ENCODE data around the gene DDN.

DDN gene

DNA sequence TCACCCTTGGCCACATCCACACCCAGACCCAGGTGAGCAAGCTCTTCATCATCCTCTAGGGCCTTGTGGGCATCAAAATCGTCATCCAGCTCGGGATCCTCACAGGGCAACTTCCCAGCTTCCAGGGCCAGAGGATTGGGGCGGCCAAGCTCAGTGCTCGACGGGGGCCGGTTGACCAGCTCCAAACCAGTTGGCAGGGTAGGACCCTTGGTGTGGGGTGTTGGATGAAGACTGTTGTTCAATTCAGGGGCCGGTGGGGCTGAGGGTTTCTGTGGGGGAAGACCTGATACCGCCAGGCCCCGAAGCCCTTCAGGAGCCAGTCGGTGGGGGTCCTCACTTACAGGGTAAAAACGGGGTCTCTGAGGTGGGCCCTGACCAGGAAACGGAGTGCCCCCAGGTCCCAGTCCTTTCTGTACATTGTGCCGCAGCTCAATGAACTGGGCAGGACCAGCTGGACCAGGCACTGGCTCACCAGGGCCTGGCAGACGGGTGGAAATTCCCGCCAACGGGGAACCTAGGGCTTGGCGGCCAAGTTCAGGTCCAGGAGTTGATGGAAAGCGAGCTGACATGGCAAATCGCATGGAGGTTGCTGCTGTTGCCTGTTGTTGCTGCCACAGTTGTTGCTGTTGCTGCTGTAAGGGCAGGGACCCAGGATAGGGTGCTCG, 39.2 kb upstream of the DDN start:
- H3K36me3 ChIP-seq (ENCODE audit: control insufficient read depth, insufficient read depth, low read length): peaks cover 75% of the 10 kb centered on the region
- H3K9ac ChIP-seq (ENCODE audit: low read depth, low read length): no peak overlapping the region
- H3K27me3 ChIP-seq (ENCODE audit: control insufficient read depth, insufficient read depth, low read length): no peaks in the 10 kb centered on the region
- H3K9me3 ChIP-seq (ENCODE audit: control insufficient read depth, insufficient read depth, low read length): no peaks in the 10 kb centered on the region
- H3K4me1 ChIP-seq (ENCODE audit: control insufficient read depth, insufficient read depth, low read length): no peaks in the 10 kb centered on the region
- no peak overlapping the region for H3K4me3 ChIP-seq (ENCODE audit: low read depth, low read length)

DNA sequence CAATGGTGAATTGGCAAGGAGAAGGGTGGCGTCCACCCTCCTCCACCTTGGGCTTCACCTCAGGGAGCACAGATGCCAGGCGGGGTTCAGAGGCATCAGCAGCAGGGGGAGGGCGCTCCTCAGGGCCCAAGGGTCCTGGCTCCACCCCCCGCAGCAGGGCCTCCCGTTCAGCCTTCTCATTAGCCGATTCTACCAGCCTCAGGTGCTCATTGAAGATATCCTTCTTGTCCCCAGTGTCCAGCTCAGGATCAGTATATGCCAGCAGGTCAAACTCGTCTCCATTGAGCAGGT, 38.7 kb upstream of the DDN start:
- H3K4me1 ChIP-seq (ENCODE audit: control insufficient read depth, insufficient read depth, low read length): no peaks in the 10 kb centered on the region
- H3K4me3 ChIP-seq (ENCODE audit: low read depth, low read length): no peak overlapping the region
- H3K9ac ChIP-seq (ENCODE audit: low read depth, low read length): no peak overlapping the region
- H3K36me3 ChIP-seq (ENCODE audit: control insufficient read depth, insufficient read depth, low read length): peaks cover 75% of the 10 kb centered on the region
- no peaks in the 10 kb centered on the region for H3K9me3 ChIP-seq (ENCODE audit: control insufficient read depth, insufficient read depth, low read length)
- H3K27me3 ChIP-seq (ENCODE audit: control insufficient read depth, insufficient read depth, low read length): no peaks in the 10 kb centered on the region

DNA sequence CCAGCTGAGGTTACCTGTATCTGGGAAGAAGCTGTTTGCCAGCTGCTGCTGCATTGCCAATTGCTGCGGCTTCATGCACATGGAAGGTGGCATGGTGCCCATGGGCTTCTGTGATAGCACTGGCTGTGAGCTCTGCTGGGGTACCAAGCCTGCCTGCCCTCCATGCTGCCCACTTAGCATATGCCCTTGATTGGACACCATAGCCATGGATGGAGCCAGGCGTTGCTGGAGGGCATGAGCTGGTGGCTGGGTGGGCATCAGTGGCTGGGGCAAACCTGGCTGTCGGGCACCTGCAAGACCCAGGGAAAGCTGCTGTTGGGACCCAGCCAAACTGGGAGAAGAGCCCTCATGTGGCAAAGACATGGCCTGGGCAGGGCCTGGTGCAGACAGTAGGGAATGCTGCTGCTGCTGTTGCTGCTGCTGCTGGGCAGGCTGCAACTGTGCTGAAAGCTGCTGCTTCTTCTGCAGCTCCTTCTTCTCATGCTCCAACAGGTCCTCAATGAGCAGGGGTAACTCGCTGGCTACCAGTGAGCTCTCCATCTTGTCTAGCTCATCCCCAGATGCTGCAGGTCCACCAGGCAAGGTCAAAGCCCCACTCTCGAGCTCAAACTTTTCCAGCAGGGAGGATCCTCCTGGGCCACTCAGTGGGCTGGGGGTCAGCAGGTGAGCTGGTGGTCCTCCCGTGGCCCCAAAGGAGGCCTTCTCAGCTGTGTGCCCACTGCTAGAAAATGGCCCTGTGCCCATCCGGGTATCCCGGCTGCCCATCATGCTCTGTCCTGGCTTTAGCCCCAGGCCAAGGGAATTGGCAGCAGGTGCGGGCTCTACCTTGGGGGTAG, 38.2 kb upstream of the DDN start:
- Histone ChIP-seq H3K36me3 (ENCODE audit: control insufficient read depth, insufficient read depth, low read length) (peaks cover 75% of the 10 kb centered on the region), H3K9ac (ENCODE audit: low read depth, low read length) (no peak overlapping the region), H3K4me3 (ENCODE audit: low read depth, low read length) (no peak overlapping the region), H3K27me3 (ENCODE audit: control insufficient read depth, insufficient read depth, low read length) (no peaks in the 10 kb centered on the region), H3K4me1 (ENCODE audit: control insufficient read depth, insufficient read depth, low read length) (no peaks in the 10 kb centered on the region), H3K9me3 (ENCODE audit: control insufficient read depth, insufficient read depth, low read length) (no peaks in the 10 kb centered on the region)

DNA sequence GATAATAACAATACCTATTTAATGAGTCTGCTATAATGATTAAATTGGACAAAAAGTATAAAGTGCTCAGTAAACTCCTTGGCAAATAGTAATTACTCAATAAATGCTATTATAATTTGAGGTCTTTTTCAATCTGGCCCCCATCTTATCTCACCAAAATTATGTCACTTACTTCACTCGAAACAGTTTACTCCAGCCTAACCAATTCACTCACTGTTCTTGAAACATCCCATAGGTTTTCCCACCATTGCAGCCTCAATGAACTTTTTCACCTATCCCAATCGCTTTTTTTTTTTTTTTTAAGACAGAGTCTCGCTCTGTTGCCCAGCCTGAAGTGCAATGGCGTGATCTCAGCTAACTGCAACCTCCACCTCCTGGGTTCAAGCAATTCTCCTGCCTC, 36.9 kb upstream of the DDN start:
- Histone ChIP-seq H3K9ac (ENCODE audit: low read depth, low read length) (no peak overlapping the region), H3K4me3 (ENCODE audit: low read depth, low read length) (no peak overlapping the region), H3K36me3 (ENCODE audit: control insufficient read depth, insufficient read depth, low read length) (peaks cover 75% of the 10 kb centered on the region), H3K4me1 (ENCODE audit: control insufficient read depth, insufficient read depth, low read length) (no peaks in the 10 kb centered on the region), H3K9me3 (ENCODE audit: control insufficient read depth, insufficient read depth, low read length) (no peaks in the 10 kb centered on the region), H3K27me3 (ENCODE audit: control insufficient read depth, insufficient read depth, low read length) (no peaks in the 10 kb centered on the region)

DNA sequence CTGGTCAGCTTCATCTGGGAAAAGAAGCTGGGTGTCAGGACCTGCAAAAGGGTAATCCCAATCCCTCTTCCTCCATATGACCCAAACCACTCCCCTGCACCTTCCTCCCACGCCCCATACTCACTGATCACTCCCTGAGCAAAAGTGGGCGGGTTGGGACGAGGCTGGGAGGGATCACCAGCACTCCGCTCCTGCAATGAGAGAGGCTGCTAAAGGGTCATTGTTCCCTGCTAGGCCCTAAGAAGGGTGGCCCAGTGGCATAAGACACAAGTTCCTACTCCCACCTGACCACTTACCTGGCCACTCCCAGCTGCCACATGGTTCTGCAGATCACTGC, 35.1 kb upstream of the DDN start:
- no peak overlapping the region for H3K4me3 ChIP-seq (ENCODE audit: low read depth, low read length)
- no peaks in the 10 kb centered on the region for H3K9me3 ChIP-seq (ENCODE audit: control insufficient read depth, insufficient read depth, low read length)
- no peaks in the 10 kb centered on the region for H3K4me1 ChIP-seq (ENCODE audit: control insufficient read depth, insufficient read depth, low read length)
- no peaks in the 10 kb centered on the region for H3K27me3 ChIP-seq (ENCODE audit: control insufficient read depth, insufficient read depth, low read length)
- no peak overlapping the region for H3K9ac ChIP-seq (ENCODE audit: low read depth, low read length)
- H3K36me3 ChIP-seq (ENCODE audit: control insufficient read depth, insufficient read depth, low read length): peaks cover 73% of the 10 kb centered on the region

DNA sequence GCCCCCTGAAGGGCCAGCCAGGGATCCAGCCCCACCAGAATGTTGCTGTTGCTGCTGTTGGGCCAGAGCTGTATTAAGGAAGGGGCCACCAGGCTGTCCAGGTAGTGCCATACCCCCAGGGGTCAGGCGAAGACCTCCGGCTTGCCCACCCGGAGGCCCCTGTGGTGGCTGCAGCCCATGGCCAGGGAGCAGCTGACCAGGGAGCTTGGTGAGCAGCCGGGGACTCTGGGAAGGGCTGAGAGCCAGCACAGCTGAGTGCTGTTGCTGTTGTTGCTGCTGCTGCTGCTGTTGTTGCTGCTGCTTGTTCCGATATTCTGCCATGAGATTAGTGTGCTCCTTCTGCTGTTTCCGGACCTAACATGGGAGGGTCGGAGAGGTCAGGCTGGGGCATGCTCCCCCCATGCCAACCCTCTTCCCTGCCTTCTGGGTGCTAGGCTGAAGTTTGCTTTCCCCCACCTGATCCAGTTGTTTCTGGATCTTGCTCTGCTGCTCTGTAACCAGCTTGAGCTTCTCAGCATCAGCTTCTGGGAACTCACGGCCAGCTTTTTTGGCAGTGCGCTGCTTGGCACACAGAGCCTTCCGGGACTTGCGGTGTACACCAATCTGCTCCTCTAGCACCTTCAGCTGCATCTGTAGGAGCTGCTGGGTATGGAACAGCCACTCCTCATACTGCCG, 34.6 kb upstream of the DDN start:
- Histone ChIP-seq H3K4me3 (ENCODE audit: low read depth, low read length) (no peak overlapping the region), H3K9ac (ENCODE audit: low read depth, low read length) (no peak overlapping the region), H3K36me3 (ENCODE audit: control insufficient read depth, insufficient read depth, low read length) (peaks cover 73% of the 10 kb centered on the region), H3K27me3 (ENCODE audit: control insufficient read depth, insufficient read depth, low read length) (no peaks in the 10 kb centered on the region), H3K4me1 (ENCODE audit: control insufficient read depth, insufficient read depth, low read length) (no peaks in the 10 kb centered on the region), H3K9me3 (ENCODE audit: control insufficient read depth, insufficient read depth, low read length) (no peaks in the 10 kb centered on the region)

DNA sequence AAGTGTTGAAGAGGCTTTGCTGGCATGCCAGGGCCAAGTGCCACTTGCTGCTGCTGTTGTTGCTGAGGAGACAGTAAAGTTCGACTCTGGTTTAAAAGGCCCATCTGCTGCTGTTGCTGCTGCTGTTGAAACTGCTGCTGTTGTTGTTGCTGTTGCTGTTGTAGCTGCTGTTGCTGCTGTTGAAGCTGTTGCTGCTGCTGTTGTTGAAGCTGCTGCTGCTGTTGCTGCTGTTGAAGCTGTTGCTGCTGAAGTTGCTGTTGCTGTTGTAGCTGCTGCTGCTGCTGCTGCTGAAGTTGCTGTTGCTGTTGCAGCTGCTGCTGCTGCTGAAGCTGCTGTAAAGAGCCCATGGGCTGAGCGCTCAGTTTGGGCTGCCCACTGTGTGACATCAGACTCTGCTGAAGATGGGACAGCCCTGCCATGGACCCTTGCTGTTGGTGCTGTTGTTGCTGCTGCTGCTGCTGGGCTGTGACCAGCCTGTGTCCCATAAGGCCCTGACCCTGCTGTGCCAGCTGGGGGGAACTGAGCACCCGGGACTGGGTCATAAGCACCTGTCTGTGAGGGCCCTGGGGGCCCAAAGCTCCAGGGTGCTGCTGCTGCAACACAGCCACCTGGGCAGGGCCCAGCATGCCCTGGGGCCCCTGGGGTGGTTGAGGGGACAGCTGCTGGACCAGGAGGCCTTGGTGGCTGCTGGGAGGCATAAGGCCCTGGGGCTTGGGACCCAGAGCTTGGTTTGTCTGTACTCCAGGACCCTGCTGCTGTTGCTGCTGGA, 33.7 kb upstream of the DDN start:
- no peaks in the 10 kb centered on the region for H3K27me3 ChIP-seq (ENCODE audit: control insufficient read depth, insufficient read depth, low read length)
- no peaks in the 10 kb centered on the region for H3K4me1 ChIP-seq (ENCODE audit: control insufficient read depth, insufficient read depth, low read length)
- H3K36me3 ChIP-seq (ENCODE audit: control insufficient read depth, insufficient read depth, low read length): peaks cover 72% of the 10 kb centered on the region
- no peak overlapping the region for H3K9ac ChIP-seq (ENCODE audit: low read depth, low read length)
- H3K9me3 ChIP-seq (ENCODE audit: control insufficient read depth, insufficient read depth, low read length): no peaks in the 10 kb centered on the region
- H3K4me3 ChIP-seq (ENCODE audit: low read depth, low read length): no peak overlapping the region

DNA sequence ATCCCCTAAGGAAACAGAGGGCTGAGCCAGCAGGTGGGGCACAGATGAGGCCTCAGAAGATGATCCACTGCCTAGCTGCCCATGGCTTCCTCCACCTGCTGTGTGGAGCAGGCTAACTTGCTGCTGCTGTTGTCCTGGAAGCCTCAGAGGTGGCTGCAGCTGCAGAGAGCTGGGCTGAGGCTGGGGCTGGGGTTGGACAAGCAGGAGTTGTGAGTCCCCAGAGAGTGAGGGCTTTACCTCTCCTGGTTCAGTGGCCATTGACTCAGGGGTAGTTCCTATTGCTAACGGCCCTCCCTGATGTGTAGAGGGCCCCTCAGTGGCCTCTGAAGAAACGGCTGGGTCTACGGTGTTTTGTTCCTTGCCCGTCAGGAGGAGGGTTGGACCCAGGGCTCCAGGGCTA, 33.1 kb upstream of the DDN start:
- Histone ChIP-seq H3K9me3 (ENCODE audit: control insufficient read depth, insufficient read depth, low read length) (no peaks in the 10 kb centered on the region), H3K4me3 (ENCODE audit: low read depth, low read length) (no peak overlapping the region), H3K36me3 (ENCODE audit: control insufficient read depth, insufficient read depth, low read length) (peaks cover 72% of the 10 kb centered on the region), H3K9ac (ENCODE audit: low read depth, low read length) (no peak overlapping the region), H3K27me3 (ENCODE audit: control insufficient read depth, insufficient read depth, low read length) (no peaks in the 10 kb centered on the region), H3K4me1 (ENCODE audit: control insufficient read depth, insufficient read depth, low read length) (no peaks in the 10 kb centered on the region)

DNA sequence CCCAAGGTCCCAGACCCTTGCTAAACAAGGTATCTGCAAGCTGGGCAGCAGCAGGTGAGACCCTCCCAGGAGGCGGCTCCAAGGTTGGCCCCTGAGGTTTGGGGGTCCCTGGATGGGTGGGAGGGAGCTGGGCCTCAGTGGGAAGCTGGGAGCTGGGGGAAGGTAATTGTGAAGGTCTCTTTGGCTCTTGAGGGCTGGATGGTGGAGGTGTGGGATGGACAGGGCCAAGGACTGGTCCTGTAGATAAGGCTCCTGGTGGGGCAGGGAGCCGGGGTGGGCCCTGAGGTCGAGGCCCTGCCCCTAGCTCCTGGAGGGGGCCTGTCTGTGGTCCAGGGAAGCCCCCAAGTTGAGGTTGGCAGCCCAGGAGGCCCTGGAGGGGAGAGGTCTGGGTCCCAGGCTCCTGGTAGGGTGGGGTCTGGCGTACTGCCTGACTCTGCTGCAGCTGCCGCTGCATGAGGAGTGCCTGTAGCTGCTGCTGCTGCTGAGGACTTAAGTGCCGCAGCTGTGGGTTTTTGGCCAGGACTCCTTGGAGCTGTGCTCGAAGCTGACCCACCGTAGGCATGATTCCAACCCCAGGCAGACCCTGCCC, 32.5 kb upstream of the DDN start:
- H3K4me3 ChIP-seq (ENCODE audit: low read depth, low read length): no peak overlapping the region
- no peaks in the 10 kb centered on the region for H3K9me3 ChIP-seq (ENCODE audit: control insufficient read depth, insufficient read depth, low read length)
- no peaks in the 10 kb centered on the region for H3K4me1 ChIP-seq (ENCODE audit: control insufficient read depth, insufficient read depth, low read length)
- H3K27me3 ChIP-seq (ENCODE audit: control insufficient read depth, insufficient read depth, low read length): no peaks in the 10 kb centered on the region
- H3K36me3 ChIP-seq (ENCODE audit: control insufficient read depth, insufficient read depth, low read length): peaks cover 74% of the 10 kb centered on the region
- H3K9ac ChIP-seq (ENCODE audit: low read depth, low read length): no peak overlapping the region

DNA sequence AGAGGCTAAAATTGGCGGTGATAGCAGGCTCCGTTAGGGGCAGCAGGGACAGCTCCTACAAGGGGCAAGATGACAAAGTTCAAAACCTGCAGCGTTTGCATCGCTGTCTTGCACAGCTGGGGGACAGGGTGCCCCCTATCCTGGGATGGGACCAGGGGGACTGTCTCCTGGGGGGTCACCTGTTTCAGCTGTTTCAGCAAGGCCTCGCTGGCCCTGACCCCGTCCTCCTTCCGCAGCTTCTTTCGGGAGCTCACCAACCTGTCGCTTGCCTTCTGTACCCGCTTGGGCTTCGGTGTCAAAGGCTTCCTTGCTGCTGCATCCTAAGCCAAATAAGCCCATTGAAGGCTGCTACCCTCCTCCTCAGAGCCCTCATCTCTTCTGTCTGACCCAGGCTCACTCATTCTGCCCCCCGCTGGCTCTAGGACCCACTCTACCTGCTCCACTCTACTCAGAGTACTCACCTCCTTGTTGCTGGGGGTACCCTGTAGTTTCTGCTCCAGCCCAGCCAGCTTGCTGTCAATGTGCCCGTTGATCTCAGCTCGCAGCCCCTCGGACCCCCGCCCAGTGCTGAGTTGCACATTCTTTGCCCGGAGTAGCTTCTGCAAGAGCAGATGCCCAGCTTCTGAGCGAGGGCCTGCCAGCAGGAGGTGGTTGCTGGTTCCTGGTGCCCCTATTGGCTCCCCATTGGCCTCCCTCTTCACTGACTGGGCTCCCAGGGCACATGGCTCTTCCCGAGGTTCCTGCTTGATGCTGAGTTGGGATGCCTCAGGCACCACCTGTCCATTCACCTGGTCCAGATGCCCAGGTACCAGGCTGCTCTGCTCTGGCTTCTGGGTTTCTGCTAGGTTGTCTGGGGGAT, 31.8 kb upstream of the DDN start:
- Histone ChIP-seq H3K9me3 (ENCODE audit: control insufficient read depth, insufficient read depth, low read length) (no peaks in the 10 kb centered on the region), H3K27me3 (ENCODE audit: control insufficient read depth, insufficient read depth, low read length) (no peaks in the 10 kb centered on the region), H3K9ac (ENCODE audit: low read depth, low read length) (no peak overlapping the region), H3K4me3 (ENCODE audit: low read depth, low read length) (no peak overlapping the region), H3K4me1 (ENCODE audit: control insufficient read depth, insufficient read depth, low read length) (no peaks in the 10 kb centered on the region), H3K36me3 (ENCODE audit: control insufficient read depth, insufficient read depth, low read length) (peaks cover 81% of the 10 kb centered on the region)

DNA sequence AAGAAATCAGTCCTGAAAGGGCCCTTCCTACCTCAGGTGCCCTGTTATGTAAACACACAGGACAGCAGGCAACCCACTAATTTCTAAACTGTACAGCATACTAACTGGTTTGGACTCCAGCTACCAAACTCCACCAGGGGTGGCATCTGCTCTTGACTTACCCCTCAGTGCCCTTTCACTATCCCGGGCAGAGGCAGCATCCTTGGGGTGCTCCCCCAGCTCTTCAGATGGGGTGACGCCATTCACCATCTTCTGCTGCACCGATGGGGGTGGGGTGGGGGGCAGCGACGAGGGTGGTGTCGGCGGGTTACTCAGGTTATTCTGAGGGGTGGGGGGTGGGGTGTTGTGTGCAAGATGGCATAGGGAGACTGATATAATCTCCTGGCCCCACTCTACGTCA, 30.9 kb upstream of the DDN start:
- Histone ChIP-seq H3K9me3 (ENCODE audit: control insufficient read depth, insufficient read depth, low read length) (no peaks in the 10 kb centered on the region), H3K4me1 (ENCODE audit: control insufficient read depth, insufficient read depth, low read length) (no peaks in the 10 kb centered on the region), H3K27me3 (ENCODE audit: control insufficient read depth, insufficient read depth, low read length) (no peaks in the 10 kb centered on the region), H3K36me3 (ENCODE audit: control insufficient read depth, insufficient read depth, low read length) (peaks cover 90% of the 10 kb centered on the region), H3K4me3 (ENCODE audit: low read depth, low read length) (no peak overlapping the region), H3K9ac (ENCODE audit: low read depth, low read length) (no peak overlapping the region)
